Stomach (tissue), 9 donors: ENCODE data around the gene CHST12. TPM values are rescaled to one million over a fixed set of nuclear protein-coding genes. Genes with fewer than 3 reads are reported as not detected.

ENCODE experiments used
- DNase-seq, 2 donors: peaks; one replicate each; pipeline versions ENCODE4 v3.0.0 to v3.0.0-alpha.2; 2013 to 2019
- H3K27ac ChIP-seq, 5 donors: fragments of 200-600 bp in 4 of 5; sonication (generic) in 4 of 5; one replicate each; pipeline ENCODE4 v1.5.1; 2013 to 2019; ENCODE audit warnings: mild to moderate bottlenecking in 1 of 5, moderate library complexity in 1 of 5
- H3K27me3 ChIP-seq, 3 donors: fragments of 200-600 bp; sonication (generic); one replicate each; pipeline ENCODE4 v1.5.1; 2017 to 2019; ENCODE audit warnings: mixed run types in 1 of 3
- H3K36me3 ChIP-seq, 4 donors: fragments of 200-600 bp; sonication (generic); 1 replicate in 3 of 4; 2 replicates in 1 of 4; pipeline ENCODE4 v1.5.1; 2016 to 2019
- H3K4me1 ChIP-seq, 4 donors: fragments of 200-600 bp; sonication (generic); one replicate each; pipeline ENCODE4 v1.5.1; 2016 to 2019
- H3K4me3 ChIP-seq, 4 donors: fragments of 200-600 bp; sonication (generic) in 3 of 4; one replicate each; pipeline ENCODE4 v1.5.1; 2016 to 2019; ENCODE audit warnings: mild to moderate bottlenecking in 1 of 4
- H3K9me3 ChIP-seq, 4 donors: fragments of 200-600 bp; sonication (generic); one replicate each; pipeline ENCODE4 v1.5.1; 2016 to 2019
- EP300 ChIP-seq: sonication (generic); formaldehyde crosslinking; IDR thresholded peaks from one replicate; pipeline ENCODE4 v1.6.1; 2017; ENCODE audit warnings: antibody characterized with exemption
- POLR2A ChIP-seq, 4 donors: fragments of 450-650 bp; IDR thresholded peaks; one replicate each; pipeline ENCODE4 v1.6.1; 2016; ENCODE audit warnings: antibody characterized with exemption in 4 of 4, control low read depth in 2 of 4, mild to moderate bottlenecking in 1 of 4, moderate library complexity in 1 of 4
- POLR2AphosphoS5 ChIP-seq, 3 donors: sonication (generic); formaldehyde crosslinking; IDR thresholded peaks; one replicate each; pipeline ENCODE4 v1.6.1; 2016; ENCODE audit warnings: antibody characterized with exemption in 3 of 3
- WGBS, 5 donors: extraction: QIAGEN DNeasy Blood & Tissue Kit in 3 of 5; methylation state at CpG; one replicate each; pipeline versions ENCODE4 v1.1.5 to v1.1.7; 2013 to 2018; 5-methylcytosine and 5-hydroxymethylcytosine counted together
- intact Hi-C: fragments of 100-400 bp; cut with DNase I; formaldehyde crosslinking; loops from one replicate; pipeline ENCODE4 v1.15.1; 2023; ENCODE audit warnings: low total_unique reads
- polyA plus RNA-seq, 3 donors: library from polyadenylated mRNA; stranded (reverse); fragments of 200-250 nt; gene quantifications; one replicate each; pipeline ENCODE4 v1.2.3, GENCODE V29; 2013
- total RNA-seq, 5 donors: library from RNA; depleted of rRNA; stranded (reverse); fragments of >200 nt; gene quantifications; one replicate each; pipeline versions ENCODE4 v1.1.0 to v1.2.3, GENCODE V29; 2014 to 2016
- TF ChIP-seq, protein P1 (sequence below), 7 experiments: fragments of 450-650 bp in 4 of 7; fragments of 200-600 bp in 3 of 7; sonication (generic) in 3 of 7; IDR thresholded peaks; one replicate each; pipeline ENCODE4 v1.5.1; 2016 to 2019; ENCODE audit warnings: antibody characterized with exemption in 7 of 7, control low read depth in 2 of 7, mild to moderate bottlenecking in 1 of 7
- donor health status: healthy with polysubstance abuse.
- donor health status: Bipolar disorder and iron deficiency.
- donor health status: healthy.

The CHST12 gene
- total and polyA plus RNA-seq, 8 donors = 1.7 to 23.0 (median 6.3) TPM

DNA sequence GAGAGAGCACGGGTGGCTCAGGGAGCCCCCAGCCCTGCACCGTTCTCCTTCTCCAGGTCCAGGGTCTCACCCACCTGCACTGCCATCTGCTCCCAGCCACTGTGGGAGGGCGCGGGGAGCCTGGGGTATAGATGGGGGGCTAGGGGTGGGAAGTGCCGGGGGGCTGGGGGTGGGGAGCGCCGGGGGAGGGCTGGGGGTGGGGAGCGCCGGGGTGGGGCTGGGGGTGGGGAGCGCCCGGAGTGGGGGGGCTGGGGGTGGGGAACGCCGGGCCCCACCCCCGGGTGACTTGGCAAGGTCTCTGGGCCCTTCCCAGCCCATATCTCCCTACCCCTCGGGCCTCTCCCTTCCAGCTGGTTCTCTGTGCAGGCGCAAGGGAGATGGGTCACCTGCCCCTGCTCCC, 72.9 kb downstream of the CHST12 start, which contains the start of gene GRIFIN:
TSS of gene GRIFIN (minus strand) at position 101 of the 400 bp plus-strand sequence. CDS start at position 86, 15 bp downstream.
- Histone ChIP-seq H3K4me3 (no peak within 1 kb of the TSS), H3K36me3 (no peaks in the 10 kb centered on the region), H3K27ac (no peak within 1 kb of the TSS), H3K4me1 (peaks cover 17 to 43% (median 32%) of the 10 kb centered on the region in 4 donors), H3K9me3 (no peaks in the 10 kb centered on the region), H3K27me3 (peaks cover 0 to 64% (median 0%) of the 10 kb centered on the region in 3 donors)
- intact Hi-C loops = loop anchor here (10.0 kb wide), 1 partner anchor 209 kb away; the partner anchor contains the start of gene AMZ1
- TF ChIP-seq POLR2AphosphoS5 (IDR thresholded peaks at IDR 0.05) = no peak
- no peak for TF ChIP-seq POLR2A (IDR thresholded peaks at IDR 0.05)
- TF ChIP-seq, protein P1, sequence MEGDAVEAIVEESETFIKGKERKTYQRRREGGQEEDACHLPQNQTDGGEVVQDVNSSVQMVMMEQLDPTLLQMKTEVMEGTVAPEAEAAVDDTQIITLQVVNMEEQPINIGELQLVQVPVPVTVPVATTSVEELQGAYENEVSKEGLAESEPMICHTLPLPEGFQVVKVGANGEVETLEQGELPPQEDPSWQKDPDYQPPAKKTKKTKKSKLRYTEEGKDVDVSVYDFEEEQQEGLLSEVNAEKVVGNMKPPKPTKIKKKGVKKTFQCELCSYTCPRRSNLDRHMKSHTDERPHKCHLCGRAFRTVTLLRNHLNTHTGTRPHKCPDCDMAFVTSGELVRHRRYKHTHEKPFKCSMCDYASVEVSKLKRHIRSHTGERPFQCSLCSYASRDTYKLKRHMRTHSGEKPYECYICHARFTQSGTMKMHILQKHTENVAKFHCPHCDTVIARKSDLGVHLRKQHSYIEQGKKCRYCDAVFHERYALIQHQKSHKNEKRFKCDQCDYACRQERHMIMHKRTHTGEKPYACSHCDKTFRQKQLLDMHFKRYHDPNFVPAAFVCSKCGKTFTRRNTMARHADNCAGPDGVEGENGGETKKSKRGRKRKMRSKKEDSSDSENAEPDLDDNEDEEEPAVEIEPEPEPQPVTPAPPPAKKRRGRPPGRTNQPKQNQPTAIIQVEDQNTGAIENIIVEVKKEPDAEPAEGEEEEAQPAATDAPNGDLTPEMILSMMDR (IDR thresholded peaks at IDR 0.05) = no peak
- TF ChIP-seq EP300 = no peak
- WGBS, 5 donors = 38 to 70% (median 49%) methylated on average over 2 to 16 of the region's 16 CpGs
- DNase-seq = peak in 1 of 2 donors; percentile 58

DNA sequence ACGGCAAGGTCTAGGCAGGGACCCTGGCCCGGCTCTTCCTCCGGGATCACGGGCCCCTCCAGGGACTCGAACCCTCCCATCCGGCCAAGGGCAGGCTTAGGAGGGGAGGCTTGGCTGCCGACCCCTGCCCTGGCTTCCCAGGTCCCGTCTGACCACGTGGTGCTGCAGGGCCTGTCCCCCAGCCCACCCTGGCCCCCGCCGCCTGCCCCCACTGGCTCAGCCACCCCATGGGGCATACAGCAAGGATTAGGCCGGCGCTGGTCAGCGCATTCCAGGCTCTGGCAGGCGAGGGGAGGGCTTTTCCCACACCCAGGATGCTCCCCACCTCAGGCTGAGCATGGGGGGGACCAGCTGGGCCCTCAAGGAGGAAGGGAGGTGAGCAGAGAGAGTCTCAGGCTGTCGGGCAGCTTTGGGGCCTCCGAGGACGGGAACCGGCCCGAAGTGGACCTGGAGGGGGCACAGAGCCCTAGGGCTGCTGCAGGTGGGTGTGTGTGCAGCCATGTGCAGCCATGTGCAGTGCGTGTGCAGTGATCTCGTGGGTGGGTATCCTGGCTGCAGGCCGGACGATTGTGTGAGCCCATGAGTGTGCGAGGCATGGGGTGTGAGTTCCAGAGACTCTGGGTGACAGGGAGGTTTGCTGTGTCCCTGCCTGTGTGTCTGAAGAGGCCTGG, 73.5 kb downstream of the CHST12 start:
- no peaks in the 10 kb centered on the region for H3K9me3 ChIP-seq
- TF ChIP-seq POLR2A (IDR thresholded peaks at IDR 0.05) = no peak
- TF ChIP-seq, protein P1 (IDR thresholded peaks at IDR 0.05) = no peak
- no peak for TF ChIP-seq EP300
- TF ChIP-seq POLR2AphosphoS5 (IDR thresholded peaks at IDR 0.05) = no peak
- peaks cover 0 to 64% (median 0%) of the 10 kb centered on the region in 3 donors for H3K27me3 ChIP-seq
- no peak overlapping the region for H3K4me3 ChIP-seq
- 70 to 87% (median 77%) methylated on average over 18 to 25 of the region's 25 CpGs for WGBS, 5 donors
- DNase-seq = peak in 1 of 2 donors; percentile 21
- no peaks in the 10 kb centered on the region for H3K36me3 ChIP-seq
- H3K4me1 ChIP-seq = peaks cover 17 to 38% (median 29%) of the 10 kb centered on the region in 4 donors
- no peak overlapping the region for H3K27ac ChIP-seq
- intact Hi-C loops = loop anchor here (10.0 kb wide), 1 partner anchor 208 kb away; the partner anchor contains the start of gene AMZ1

DNA sequence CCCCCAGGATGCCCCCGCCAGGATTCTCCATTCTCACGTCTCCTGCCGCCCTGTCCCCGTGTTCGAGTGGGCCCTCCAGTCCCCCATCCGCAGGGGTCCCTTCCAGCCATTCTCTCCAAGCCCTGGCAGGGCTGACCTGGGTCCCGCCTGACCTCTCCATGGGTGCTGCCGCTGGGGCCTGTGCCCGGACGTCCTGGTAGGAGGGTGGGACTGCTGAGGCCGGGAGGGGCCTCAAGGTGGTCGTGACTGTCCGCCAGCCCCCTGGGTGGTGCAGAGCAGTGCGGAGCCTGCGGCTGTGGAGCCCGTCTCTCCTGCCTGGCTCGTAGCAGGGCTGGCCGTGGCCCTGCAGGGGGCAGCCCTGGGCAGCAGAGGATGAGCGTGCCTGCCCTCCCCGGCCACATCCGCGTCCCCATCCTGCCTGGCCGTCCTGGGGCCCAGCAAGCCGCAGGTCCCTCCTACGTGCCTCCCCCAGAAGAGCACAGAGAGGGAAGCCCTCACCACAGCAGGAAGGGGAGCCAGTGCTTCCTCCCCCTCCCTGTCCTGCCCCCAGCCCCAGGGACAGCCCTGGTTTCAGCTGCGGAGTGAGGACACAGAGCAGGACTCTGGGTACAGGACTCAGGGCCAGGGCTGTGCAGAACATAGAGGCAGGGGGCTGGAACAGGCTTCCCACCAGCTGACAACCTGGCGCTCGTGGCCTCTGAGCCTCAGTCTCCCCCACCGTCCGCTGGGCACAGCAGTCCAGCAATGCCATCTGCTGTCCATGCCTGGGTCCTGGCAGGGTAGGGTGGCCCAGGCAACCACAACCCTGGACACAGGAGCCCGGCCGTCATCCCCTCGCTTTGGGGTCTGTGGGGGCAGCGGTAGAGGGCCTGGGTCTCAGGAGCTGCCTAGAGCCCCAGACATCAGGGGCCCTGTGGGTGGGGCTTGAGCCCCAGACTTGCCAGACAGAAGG, 74.3 kb downstream of the CHST12 start:
- intact Hi-C loops = loop anchor here (10.0 kb wide), 1 partner anchor 207 kb away; the partner anchor contains the start of gene AMZ1
- Histone ChIP-seq H3K4me1 (peaks cover 17 to 38% (median 29%) of the 10 kb centered on the region in 4 donors), H3K9me3 (peaks cover 0 to 4% (median 3%) of the 10 kb centered on the region in 4 donors), H3K27me3 (peaks cover 0 to 72% (median 0%) of the 10 kb centered on the region in 3 donors), H3K4me3 (peak overlapping the region in 1 of 4 donors; percentile 6), H3K36me3 (no peaks in the 10 kb centered on the region), H3K27ac (peak overlapping the region; percentile 51 to 69 (median 58))
- TF ChIP-seq, protein P1 (IDR thresholded peaks at IDR 0.05) = peak in 5 of 7 experiments; percentile 60 to 82 (median 64)
- TF ChIP-seq POLR2A (IDR thresholded peaks at IDR 0.05) = no peak
- no peak for TF ChIP-seq EP300
- peak in 1 of 3 donors; percentile 54 for TF ChIP-seq POLR2AphosphoS5 (IDR thresholded peaks at IDR 0.05)
- DNase-seq = peak; percentile 77 to 89
- whole genome bisulfite sequencing, 5 donors = 5 to 45% (median 20%) methylated on average over 6 to 34 of the region's 34 CpGs

DNA sequence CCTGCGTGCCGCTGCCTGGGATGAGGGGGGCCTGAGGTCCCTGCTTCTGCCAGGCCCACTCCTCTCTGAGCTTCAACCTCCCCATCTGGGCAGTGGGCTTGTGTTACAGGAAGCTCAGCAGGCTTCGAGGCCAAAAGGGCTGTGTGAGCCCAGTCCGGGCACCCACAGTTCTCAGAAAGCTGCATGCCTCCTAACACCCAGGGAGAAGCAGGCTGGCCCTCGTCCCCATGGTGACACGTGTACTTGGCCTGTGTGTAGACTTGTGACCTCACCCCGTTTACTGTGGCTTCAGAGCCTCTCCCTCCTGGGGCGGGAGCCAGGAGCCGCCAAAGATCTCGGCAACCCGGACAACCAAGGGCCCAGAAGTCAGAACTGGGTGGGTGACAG, 75.0 kb downstream of the CHST12 start:
- H3K4me1 ChIP-seq = peaks cover 17 to 38% (median 29%) of the 10 kb centered on the region in 4 donors
- TF ChIP-seq, protein P1 (IDR thresholded peaks at IDR 0.05) = no peak
- TF ChIP-seq POLR2AphosphoS5 (IDR thresholded peaks at IDR 0.05) = peak in 2 of 3 donors; percentile 24 to 30
- H3K9me3 ChIP-seq = peaks cover 0 to 10% (median 9%) of the 10 kb centered on the region in 4 donors
- intact Hi-C loops = loop anchor here (10.0 kb wide), 1 partner anchor 206 kb away; the partner anchor contains the start of gene AMZ1
- H3K27ac ChIP-seq = peak overlapping the region; percentile 51 to 69 (median 58)
- no peaks in the 10 kb centered on the region for H3K36me3 ChIP-seq
- 23 to 39% (median 28%) methylated on average over 7 to 11 of the region's 11 CpGs for WGBS, 5 donors
- H3K27me3 ChIP-seq = peaks cover 0 to 76% (median 0%) of the 10 kb centered on the region in 3 donors
- H3K4me3 ChIP-seq = peak overlapping the region in 2 of 4 donors; percentile 1 to 3
- peak; percentile 88 to 91 for DNase-seq
